C4-2B (cell line): ENCODE results near the gene CHMP1A.

Experiments used
- H3K27ac ChIP-seq: fragments of 450-650 bp; 2 replicates; pipeline ENCODE4 v1.5.1; 2017
- CTCF ChIP-seq: fragments of 450-650 bp; conservative IDR thresholded peaks from 2 replicates; pipeline ENCODE4 v1.5.1; 2017; ENCODE audit warnings: mild to moderate bottlenecking
- ZFX ChIP-seq: fragments of 450-650 bp; IDR thresholded peaks from 2 replicates; pipeline ENCODE4 v1.6.1; 2017

The CHMP1A gene

GRCh38 chr16:89606006-89606405, 51.5 kb downstream of the CHMP1A start:
- no peak for TF ChIP-seq CTCF
- no peak for TF ChIP-seq ZFX
- no peak overlapping the region for H3K27ac ChIP-seq

- TF ChIP-seq CTCF (no peak), ZFX (no peak)
- H3K27ac ChIP-seq = no peak overlapping the region
Observed at GRCh38 chr16:89605186-89605970, 52.1 kb downstream of the CHMP1A start.

GRCh38 chr16:89604764-89605163, 52.7 kb downstream of the CHMP1A start:
- no peak overlapping the region for H3K27ac ChIP-seq
- no peak for TF ChIP-seq ZFX
- no peak for TF ChIP-seq CTCF

GRCh38 chr16:89602952-89603590, 54.4 kb downstream of the CHMP1A start:
- no peak overlapping the region for H3K27ac ChIP-seq
- TF ChIP-seq ZFX (no peak), CTCF (no peak)

GRCh38 chr16:89602273-89602951, 55.1 kb downstream of the CHMP1A start:
- no peak overlapping the region for H3K27ac ChIP-seq
- TF ChIP-seq ZFX (no peak), CTCF (no peak)

GRCh38 chr16:89601906-89602272, 55.6 kb downstream of the CHMP1A start:
- TF ChIP-seq ZFX (no peak), CTCF (no peak)
- no peak overlapping the region for H3K27ac ChIP-seq

GRCh38 chr16:89600956-89601355, 56.6 kb downstream of the CHMP1A start:
- TF ChIP-seq CTCF (no peak), ZFX (no peak)
- H3K27ac ChIP-seq = no peak overlapping the region
